Fibroblast of lung (primary cell): ENCODE data around the gene ANKFY1.

Source experiments
- EZH2 ChIP-seq: IDR thresholded peaks from 2 replicates; pipeline ENCODE4 v1.5.1; 2012; ENCODE audit warnings: low read length, control low read depth, mild to moderate bottlenecking; ENCODE audit errors: missing control alignments
- TF ChIP-seq, protein P1 (sequence below), 2 donors: IDR thresholded peaks in 1 of 2; conservative IDR thresholded peaks in 1 of 2; 1 replicate in 1 of 2; 2 replicates in 1 of 2; pipeline ENCODE4 v1.5.1; 2011 to 2012; ENCODE audit warnings: low read length in 2 of 2, control low read depth in 1 of 2, inconsistent platforms in 1 of 2, low read depth in 1 of 2, mild to moderate bottlenecking in 1 of 2

DNA sequence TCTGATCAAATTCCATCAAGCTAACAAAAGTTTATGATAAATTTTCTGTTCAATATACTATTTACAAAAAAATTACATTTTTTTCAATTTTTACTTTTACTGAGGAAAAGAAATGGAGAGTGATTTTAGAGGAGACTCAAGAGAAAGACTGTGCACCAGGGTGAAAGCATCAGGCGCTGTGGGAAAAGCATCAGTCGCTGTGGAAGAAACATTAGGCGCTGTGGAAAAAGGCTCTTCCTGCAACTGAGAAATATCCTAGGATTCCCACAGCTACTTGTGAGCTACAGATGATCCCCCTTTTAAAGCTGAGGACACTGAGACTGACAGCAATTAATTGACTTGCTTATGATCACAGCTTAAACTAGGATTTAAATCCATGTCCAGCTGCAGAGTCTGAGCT lies 4.9 kb downstream of the ANKFY1 start:
- TF ChIP-seq, protein P1, sequence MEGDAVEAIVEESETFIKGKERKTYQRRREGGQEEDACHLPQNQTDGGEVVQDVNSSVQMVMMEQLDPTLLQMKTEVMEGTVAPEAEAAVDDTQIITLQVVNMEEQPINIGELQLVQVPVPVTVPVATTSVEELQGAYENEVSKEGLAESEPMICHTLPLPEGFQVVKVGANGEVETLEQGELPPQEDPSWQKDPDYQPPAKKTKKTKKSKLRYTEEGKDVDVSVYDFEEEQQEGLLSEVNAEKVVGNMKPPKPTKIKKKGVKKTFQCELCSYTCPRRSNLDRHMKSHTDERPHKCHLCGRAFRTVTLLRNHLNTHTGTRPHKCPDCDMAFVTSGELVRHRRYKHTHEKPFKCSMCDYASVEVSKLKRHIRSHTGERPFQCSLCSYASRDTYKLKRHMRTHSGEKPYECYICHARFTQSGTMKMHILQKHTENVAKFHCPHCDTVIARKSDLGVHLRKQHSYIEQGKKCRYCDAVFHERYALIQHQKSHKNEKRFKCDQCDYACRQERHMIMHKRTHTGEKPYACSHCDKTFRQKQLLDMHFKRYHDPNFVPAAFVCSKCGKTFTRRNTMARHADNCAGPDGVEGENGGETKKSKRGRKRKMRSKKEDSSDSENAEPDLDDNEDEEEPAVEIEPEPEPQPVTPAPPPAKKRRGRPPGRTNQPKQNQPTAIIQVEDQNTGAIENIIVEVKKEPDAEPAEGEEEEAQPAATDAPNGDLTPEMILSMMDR (conservative IDR thresholded peaks at IDR 0.05 in 1 of 2, IDR thresholded peaks at IDR 0.05 in 1 of 2; ENCODE audit: low read depth in 1 of 2, low read length in 2 of 2): no peak
- TF ChIP-seq EZH2: no peak
